AG04450 (cell line): Measurements from ENCODE around the gene GPR62. TPM values are rescaled to one million over a fixed set of nuclear protein-coding genes. Genes with fewer than 3 reads are reported as not detected.

Experiments used
- CTCF ChIA-PET: fragments of 300-600, 350-600 bp; formaldehyde crosslinking; extraction: SDS; loops from one replicate; lab custom pipeline; 2022; ENCODE audit warnings: antibody characterized with exemption, inconsistent platforms; lab: Charles Lee
- POLR2A ChIA-PET: fragments of 350-600 bp; formaldehyde crosslinking; extraction: SDS; loops from one replicate; lab custom pipeline; 2021; ENCODE audit warnings: antibody characterized with exemption, inconsistent platforms; lab: Yijun Ruan, JAX
- DNase-seq: peaks from one replicate; pipeline ENCODE4 v3.0.0-alpha.2; 2011; ENCODE audit warnings: low read depth, low spot score
- H3K27ac ChIP-seq: one replicate; pipeline ENCODE4 v1.5.1; 2012; ENCODE audit warnings: low read depth, low read length, control low read depth
- H3K27me3 ChIP-seq: one replicate; pipeline ENCODE4 v1.6.0; 2012; ENCODE audit warnings: low read length; ENCODE audit not compliant: control insufficient read depth, insufficient read depth
- H3K4me3 ChIP-seq: 2 replicates; pipeline ENCODE4 v1.5.1; 2011; ENCODE audit warnings: mild to moderate bottlenecking, low read depth, low read length, control low read depth
- H3K9me3 ChIP-seq: 2 replicates; pipeline ENCODE4 v1.5.1; 2012; ENCODE audit warnings: low read length; ENCODE audit not compliant: control insufficient read depth, insufficient read depth
- polyA plus RNA-seq: library from polyadenylated mRNA; depleted of rRNA; stranded (reverse); fragments of >200 nt; gene quantifications from 2 replicates; pipeline ENCODE4 v1.2.3, GENCODE V29; 2011
- TF ChIP-seq, protein P1 (sequence below): IDR thresholded peaks from 2 replicates; pipeline ENCODE4 v1.5.1; 2011; ENCODE audit warnings: low read depth, low read length, control low read depth, inconsistent platforms

Gene GPR62
- polyA plus RNA-seq, 1 experiment = not detected

DNA sequence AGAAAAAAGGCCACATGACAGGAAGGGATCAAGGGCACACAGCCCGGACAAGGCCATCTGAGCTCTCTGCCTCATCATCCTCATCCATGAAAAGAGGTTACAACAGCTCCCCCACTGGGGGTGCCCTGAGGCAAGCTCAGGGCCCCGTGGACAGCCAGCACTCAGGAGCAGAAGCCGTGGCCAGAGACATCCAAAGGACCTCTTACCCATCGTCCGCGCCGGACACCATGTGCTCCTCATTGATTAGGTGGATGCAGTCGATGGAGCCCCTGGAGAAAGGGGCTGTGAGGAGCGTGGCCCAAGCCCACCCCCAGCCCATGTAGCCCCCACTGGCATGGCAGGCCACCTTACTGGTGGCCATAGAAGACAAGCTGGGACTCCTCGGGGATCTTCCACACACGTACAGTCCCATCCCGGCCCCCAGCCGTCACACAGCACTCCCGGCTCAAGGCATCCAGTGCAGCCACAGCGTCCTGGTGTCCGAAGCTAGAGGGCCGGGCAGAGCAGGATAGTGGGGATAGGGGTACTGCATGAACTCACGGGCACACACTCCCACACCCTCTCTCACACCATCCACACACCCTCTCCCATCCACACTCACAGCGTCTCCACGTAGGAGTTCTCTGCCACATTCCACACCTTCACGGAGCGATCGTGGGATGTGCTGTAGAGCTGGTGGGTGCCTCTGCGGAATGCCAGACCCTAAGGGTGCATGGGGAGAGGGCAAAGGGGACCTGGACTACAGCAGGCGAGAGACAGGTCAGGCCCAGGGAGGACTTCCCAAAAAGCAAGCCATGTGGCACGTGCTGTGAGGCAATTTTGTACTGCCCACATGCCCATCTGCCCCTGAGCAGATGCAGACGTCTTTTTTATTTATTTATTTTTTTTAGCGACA is 19.9 kb upstream of the GPR62 start:
- POLR2A ChIA-PET = no interaction called here
- H3K27ac ChIP-seq = no peak overlapping the region
- H3K27me3 ChIP-seq = no peaks in the 10 kb centered on the region
- TF ChIP-seq, protein P1, sequence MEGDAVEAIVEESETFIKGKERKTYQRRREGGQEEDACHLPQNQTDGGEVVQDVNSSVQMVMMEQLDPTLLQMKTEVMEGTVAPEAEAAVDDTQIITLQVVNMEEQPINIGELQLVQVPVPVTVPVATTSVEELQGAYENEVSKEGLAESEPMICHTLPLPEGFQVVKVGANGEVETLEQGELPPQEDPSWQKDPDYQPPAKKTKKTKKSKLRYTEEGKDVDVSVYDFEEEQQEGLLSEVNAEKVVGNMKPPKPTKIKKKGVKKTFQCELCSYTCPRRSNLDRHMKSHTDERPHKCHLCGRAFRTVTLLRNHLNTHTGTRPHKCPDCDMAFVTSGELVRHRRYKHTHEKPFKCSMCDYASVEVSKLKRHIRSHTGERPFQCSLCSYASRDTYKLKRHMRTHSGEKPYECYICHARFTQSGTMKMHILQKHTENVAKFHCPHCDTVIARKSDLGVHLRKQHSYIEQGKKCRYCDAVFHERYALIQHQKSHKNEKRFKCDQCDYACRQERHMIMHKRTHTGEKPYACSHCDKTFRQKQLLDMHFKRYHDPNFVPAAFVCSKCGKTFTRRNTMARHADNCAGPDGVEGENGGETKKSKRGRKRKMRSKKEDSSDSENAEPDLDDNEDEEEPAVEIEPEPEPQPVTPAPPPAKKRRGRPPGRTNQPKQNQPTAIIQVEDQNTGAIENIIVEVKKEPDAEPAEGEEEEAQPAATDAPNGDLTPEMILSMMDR = no peak
- H3K4me3 ChIP-seq = no peak overlapping the region
- no peak for DNase-seq
- no peaks in the 10 kb centered on the region for H3K9me3 ChIP-seq
- CTCF ChIA-PET = no interaction called here

DNA sequence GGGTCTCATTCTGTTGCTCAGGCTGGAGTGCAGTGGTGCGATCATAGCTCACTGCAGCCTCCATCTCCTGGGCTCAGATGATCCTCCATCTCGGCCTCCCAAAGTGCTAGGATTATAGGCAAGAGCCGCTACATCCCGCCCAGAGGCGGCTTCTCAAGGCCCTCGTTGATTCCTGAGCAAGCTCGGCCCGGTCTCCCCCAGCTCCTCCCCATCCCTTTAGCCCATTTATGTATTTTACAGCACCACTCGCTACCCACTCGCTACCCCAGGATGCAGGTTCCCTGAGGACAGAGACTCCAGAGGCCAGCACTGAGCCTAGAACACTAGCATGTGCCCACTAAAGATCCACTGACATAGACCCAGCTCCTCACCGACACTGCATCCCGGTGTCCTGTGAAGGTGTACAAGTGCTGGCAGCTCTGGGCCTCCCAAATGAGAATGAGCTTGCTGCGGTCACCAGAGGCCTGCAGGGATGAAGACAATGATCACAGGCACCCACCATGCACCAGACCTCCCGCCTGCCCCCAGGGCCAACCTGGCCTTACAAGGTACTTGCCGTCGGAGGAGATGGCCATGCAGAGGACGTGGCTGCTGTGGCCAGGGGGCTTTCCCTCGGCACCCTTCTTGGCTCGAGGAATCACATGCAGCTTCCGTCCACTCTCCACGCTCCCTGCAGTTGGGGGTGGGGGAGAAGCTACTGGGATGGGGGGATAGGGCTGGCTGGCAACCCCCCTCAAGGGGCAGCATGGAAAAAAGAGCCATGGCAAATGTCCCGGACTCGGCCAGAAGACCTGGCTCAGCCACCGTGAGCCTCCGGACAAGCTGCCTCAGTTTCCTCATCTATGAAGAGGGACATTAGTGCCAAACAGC is 19.1 kb upstream of the GPR62 start:
- ChIA-PET CTCF (no interaction called here), POLR2A (no interaction called here)
- Histone ChIP-seq H3K9me3 (no peaks in the 10 kb centered on the region), H3K4me3 (no peak overlapping the region), H3K27me3 (no peaks in the 10 kb centered on the region), H3K27ac (no peak overlapping the region)
- no peak for DNase-seq
- TF ChIP-seq, protein P1 = no peak

DNA sequence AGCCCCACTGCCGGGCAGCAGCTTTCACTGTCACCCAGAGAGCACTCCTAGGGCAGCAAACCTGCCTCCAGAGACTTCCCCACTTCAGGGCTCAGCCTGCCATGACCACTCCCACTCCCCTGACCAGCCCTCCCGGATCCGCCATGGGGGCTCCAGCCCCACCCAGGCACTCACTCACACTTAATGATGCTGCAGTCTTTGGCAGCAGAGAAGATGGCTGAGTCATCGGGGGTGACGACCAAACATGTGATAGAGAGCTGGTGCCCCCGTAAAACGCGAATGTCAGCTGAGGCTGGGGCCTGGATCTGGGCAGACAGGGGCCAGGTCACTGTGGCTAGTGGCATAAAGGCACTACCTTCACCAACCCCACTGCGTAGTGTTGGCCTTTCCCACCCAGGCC is 18.2 kb upstream of the GPR62 start:
- Histone ChIP-seq H3K9me3 (no peaks in the 10 kb centered on the region; the same call in 1 of the 2 replicates), H3K27me3 (no peaks in the 10 kb centered on the region), H3K4me3 (no peak overlapping the region), H3K27ac (no peak overlapping the region)
- ChIA-PET POLR2A (no interaction called here), CTCF (no interaction called here)
- TF ChIP-seq, protein P1 = no peak
- no peak for DNase-seq

DNA sequence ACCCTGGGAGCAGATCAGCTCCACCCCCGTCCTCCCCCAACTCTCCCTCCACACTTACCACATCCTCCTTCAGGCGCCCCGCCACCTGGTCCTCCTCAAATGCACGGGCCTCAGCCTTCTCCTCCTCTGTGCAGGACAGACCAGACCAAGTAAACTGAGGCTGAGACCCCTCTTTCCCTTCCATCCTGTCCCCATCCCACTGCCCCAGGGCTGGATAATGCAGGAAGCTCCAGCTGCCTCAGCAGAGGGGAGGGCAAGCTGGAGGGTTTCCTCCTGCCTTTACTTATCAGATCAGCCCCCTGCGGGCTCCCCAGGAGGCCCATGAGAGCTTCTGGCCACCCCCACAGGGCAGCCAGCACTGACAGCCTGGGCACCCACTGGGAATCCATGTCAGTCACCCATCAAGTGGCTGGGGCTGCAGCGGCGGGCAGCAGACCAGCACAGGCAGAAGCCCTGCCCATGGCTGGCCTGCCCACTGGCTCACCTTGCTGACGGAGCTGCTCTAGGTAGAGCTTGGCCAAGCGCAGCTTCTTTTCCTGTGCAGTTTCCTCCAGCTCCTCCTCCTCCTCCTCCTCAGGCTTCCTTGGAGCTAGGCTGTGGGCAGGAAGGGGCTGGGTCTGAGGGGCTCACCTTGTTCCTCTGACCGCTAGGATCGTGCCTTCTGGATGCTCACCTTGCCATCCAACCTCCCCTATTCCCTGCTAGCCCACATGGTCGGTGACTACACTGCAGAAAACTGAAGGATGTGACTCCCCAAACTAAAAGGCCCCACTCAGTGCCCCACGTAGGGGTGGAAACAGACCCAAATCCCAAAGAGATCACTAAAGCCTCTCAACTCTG is 17.4 kb upstream of the GPR62 start:
- Histone ChIP-seq H3K9me3 (no peaks in the 10 kb centered on the region; the same call in 1 of the 2 replicates), H3K4me3 (no peak overlapping the region), H3K27ac (no peak overlapping the region), H3K27me3 (no peaks in the 10 kb centered on the region)
- CTCF ChIA-PET = no interaction called here
- TF ChIP-seq, protein P1 = no peak
- no peak for DNase-seq
- POLR2A ChIA-PET = no interaction called here
